Measurements from ENCODE around the gene TRIM41. TPM values are rescaled to one million over a fixed set of nuclear protein-coding genes. Genes with fewer than 3 reads are reported as not detected.

Gene TRIM41
- total RNA-seq, 2 experiments from 2014 or later, result 21.4 to 24.0 TPM

DNA sequence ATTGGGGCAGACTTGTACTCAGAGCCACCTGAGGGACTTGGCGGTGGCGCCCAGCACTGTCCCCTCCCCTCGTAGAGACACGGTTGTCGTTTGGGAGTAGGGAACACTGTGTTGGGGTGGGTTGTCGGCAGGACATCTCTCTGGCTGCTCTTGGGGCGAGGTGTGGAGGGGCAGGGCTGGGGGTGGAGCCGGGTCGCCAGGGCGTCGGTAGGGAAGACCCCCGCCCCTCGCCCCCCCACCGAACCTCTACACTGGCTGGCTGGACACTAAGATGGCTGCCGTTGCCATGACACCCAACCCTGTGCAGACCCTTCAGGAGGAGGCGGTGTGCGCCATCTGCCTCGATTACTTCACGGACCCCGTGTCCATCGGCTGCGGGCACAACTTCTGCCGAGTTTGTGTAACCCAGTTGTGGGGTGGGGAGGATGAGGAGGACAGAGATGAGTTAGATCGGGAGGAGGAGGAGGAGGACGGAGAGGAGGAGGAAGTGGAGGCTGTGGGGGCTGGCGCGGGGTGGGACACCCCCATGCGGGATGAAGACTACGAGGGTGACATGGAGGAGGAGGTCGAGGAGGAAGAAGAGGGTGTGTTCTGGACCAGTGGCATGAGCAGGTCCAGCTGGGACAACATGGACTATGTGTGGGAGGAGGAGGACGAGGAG, 778 bp downstream of the TRIM41 start:
- Mint-ChIP-seq H3K4me1 (ENCODE audit: low read depth) (peaks cover 48% of the 10 kb centered on the region), H3K27me3 (peaks cover 21% of the 10 kb centered on the region), H3K36me3 (ENCODE audit: low read depth) (peaks cover 38% of the 10 kb centered on the region), H3K27ac (peak overlapping the region; percentile 99), H3K4me3 (peak overlapping the region; percentile 96), H3K9me3 (no peaks in the 10 kb centered on the region)
- Histone ChIP-seq H3K4me1 (ENCODE audit: insufficient read depth, low read length) (peaks cover 58% of the 10 kb centered on the region), H3K9me3 (ENCODE audit: control insufficient read depth in 1 of 2, insufficient read depth in 1 of 2, low read length in 2 of 2) (no peaks in the 10 kb centered on the region), H3K27ac (ENCODE audit: low read depth in 1 of 2, low read length in 2 of 2) (peak overlapping the region; percentile 97 to 99), H3K4me3 (ENCODE audit: low read length) (peak overlapping the region; percentile 80), H3K36me3 (ENCODE audit: insufficient read depth, low read length) (peaks cover 4% of the 10 kb centered on the region), H3K27me3 (ENCODE audit: control insufficient read depth in 1 of 2, insufficient read depth in 2 of 2, low read length in 2 of 2) (no peaks in the 10 kb centered on the region)
- no peak for ATAC-seq (ENCODE audit: poor library complexity)
- intact Hi-C loops (cut with DNase I, micrococcal nuclease), result loop anchor here (1.0 to 2.0 kb wide), 3 partner anchors 17 to 37 kb away; partner anchors contain the start of gene TRIM52 (in 2 of the 2)
- DNase-seq, result peak in 3 of 14 experiments; percentile 22 to 77 (median 65)
- TF ChIP-seq, protein P1, sequence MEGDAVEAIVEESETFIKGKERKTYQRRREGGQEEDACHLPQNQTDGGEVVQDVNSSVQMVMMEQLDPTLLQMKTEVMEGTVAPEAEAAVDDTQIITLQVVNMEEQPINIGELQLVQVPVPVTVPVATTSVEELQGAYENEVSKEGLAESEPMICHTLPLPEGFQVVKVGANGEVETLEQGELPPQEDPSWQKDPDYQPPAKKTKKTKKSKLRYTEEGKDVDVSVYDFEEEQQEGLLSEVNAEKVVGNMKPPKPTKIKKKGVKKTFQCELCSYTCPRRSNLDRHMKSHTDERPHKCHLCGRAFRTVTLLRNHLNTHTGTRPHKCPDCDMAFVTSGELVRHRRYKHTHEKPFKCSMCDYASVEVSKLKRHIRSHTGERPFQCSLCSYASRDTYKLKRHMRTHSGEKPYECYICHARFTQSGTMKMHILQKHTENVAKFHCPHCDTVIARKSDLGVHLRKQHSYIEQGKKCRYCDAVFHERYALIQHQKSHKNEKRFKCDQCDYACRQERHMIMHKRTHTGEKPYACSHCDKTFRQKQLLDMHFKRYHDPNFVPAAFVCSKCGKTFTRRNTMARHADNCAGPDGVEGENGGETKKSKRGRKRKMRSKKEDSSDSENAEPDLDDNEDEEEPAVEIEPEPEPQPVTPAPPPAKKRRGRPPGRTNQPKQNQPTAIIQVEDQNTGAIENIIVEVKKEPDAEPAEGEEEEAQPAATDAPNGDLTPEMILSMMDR (IDR thresholded peaks at IDR 0.05), result no peak
- ChIA-PET POLR2A (interaction anchor here (0.6 to 5.8 kb wide), 17 partner anchors 9 to 419 kb away, joined by 3 to 187 read pairs (median 6); partner anchors contain the start of genes RACK1, TRIM52 and TRIM7), CTCF (interaction anchor here (0.6 to 2.5 kb wide), 5 partner anchors 16 to 39 kb away, joined by 3 to 14 read pairs (median 3); partner anchors contain the start of gene TRIM52)

DNA sequence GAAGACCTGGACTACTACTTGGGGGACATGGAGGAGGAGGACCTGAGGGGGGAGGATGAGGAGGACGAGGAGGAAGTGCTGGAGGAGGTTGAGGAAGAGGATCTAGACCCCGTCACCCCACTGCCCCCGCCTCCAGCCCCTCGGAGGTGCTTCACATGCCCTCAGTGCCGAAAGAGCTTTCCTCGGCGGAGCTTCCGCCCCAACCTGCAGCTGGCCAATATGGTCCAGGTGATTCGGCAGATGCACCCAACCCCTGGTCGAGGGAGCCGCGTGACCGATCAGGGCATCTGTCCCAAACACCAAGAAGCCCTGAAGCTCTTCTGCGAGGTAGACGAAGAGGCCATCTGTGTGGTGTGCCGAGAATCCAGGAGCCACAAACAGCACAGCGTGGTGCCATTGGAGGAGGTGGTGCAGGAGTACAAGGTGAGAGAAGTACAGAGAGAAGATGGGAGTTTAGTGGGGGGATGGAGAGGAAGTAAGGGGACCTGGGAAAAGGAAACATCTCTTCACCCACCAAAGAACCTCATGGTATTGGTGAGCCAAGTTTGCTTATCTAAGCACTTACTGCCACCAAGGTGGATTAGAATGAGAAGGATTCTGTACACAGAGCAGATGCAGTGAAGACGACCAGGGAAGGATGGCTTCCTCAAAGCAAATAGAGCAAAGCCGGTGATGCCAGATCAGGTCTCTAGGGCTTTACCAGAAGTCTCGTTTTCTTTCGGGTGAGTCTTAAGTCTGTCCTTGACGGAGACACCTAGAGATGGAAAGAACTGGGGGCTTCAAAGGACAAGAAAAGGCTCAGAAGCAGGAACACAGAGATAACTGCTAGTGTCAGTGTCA, 1.5 kb downstream of the TRIM41 start:
- POLR2A ChIA-PET, result interaction anchor here (1.1 to 5.8 kb wide), 9 partner anchors 8 to 414 kb away, joined by 3 to 187 read pairs (median 39); partner anchors contain the start of genes RACK1, TRIM52 and TRIM7
- Mint-ChIP-seq H3K4me1 (ENCODE audit: low read depth) (peaks cover 56% of the 10 kb centered on the region), H3K27me3 (peaks cover 21% of the 10 kb centered on the region), H3K4me3 (peak overlapping the region; percentile 96), H3K27ac (peak overlapping the region; percentile 99), H3K36me3 (ENCODE audit: low read depth) (peaks cover 45% of the 10 kb centered on the region), H3K9me3 (no peaks in the 10 kb centered on the region)
- Histone ChIP-seq H3K36me3 (ENCODE audit: insufficient read depth, low read length) (peaks cover 12% of the 10 kb centered on the region), H3K4me1 (ENCODE audit: insufficient read depth, low read length) (peaks cover 61% of the 10 kb centered on the region), H3K27me3 (ENCODE audit: control insufficient read depth in 1 of 2, insufficient read depth in 2 of 2, low read length in 2 of 2) (no peaks in the 10 kb centered on the region), H3K9me3 (ENCODE audit: control insufficient read depth in 1 of 2, insufficient read depth in 1 of 2, low read length in 2 of 2) (no peaks in the 10 kb centered on the region), H3K27ac (ENCODE audit: low read depth in 1 of 2, low read length in 2 of 2) (peak overlapping the region; percentile 97 to 99), H3K4me3 (ENCODE audit: low read length) (peak overlapping the region; percentile 80)
- ATAC-seq (ENCODE audit: poor library complexity) (no peak), DNase-seq (peak in 8 of 14 experiments; percentile 23 to 65 (median 47))
- TF ChIP-seq, protein P1 (IDR thresholded peaks at IDR 0.05), result no peak
- CTCF ChIA-PET, result interaction anchor here (1.0 to 1.6 kb wide), 2 partner anchors 17 to 20 kb away, joined by 3 to 4 read pairs; no protein-coding TSS in a partner anchor
- intact Hi-C loops (cut with DNase I, micrococcal nuclease), result loop anchor here in 1 of 2 experiments (1.0 kb wide), 1 partner anchor 18 kb away; no protein-coding TSS in a partner anchor

DNA sequence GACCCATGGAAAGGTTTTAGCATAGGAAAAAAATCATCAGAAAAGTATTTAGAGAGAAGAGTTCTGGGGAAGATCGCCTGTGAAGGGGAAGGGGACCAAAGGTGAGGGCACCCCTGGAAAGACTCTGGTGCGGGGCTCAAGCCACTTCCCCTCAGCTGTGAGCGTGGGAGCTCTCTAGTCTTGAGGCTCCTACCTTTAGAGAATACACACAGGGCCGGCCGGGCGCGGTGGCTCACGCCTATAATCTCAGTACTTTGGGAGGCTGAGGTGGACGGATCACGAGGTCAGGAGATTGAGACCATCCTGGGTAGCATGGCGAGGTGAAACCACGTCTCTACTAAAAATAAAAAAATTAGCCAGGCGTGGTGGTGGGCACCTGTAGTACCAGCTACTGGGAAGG, 6.9 kb downstream of the TRIM41 start:
- ATAC-seq (ENCODE audit: poor library complexity), result no peak
- POLR2A ChIA-PET, result interaction anchor here (0.7 to 1.4 kb wide), 5 partner anchors 13 to 32 kb away, joined by 3 to 5 read pairs (median 4); partner anchors contain the start of gene RACK1

More for the DNA sequence above, 6.9 kb downstream of the TRIM41 start:
- no peak overlapping the region for H3K4me3 ChIP-seq (ENCODE audit: low read length)
- peaks cover 61% of the 10 kb centered on the region for H3K36me3 ChIP-seq (ENCODE audit: insufficient read depth, low read length)
- Mint-ChIP-seq H3K27me3 (no peaks in the 10 kb centered on the region), H3K27ac (peak overlapping the region; percentile 63), H3K36me3 (ENCODE audit: low read depth) (peaks cover 53% of the 10 kb centered on the region), H3K4me1 (ENCODE audit: low read depth) (peaks cover 41% of the 10 kb centered on the region), H3K4me3 (no peak overlapping the region), H3K9me3 (no peaks in the 10 kb centered on the region)
- TF ChIP-seq, protein P1 (IDR thresholded peaks at IDR 0.05), result no peak
- no peak for DNase-seq
- CTCF ChIA-PET, result no interaction called here
- no peak overlapping the region for H3K27ac ChIP-seq (ENCODE audit: low read depth in 1 of 2, low read length in 2 of 2)
- H3K9me3 ChIP-seq (ENCODE audit: control insufficient read depth in 1 of 2, insufficient read depth in 1 of 2, low read length in 2 of 2), result no peaks in the 10 kb centered on the region
- intact Hi-C loops (cut with DNase I, micrococcal nuclease), result no loop called here
- H3K27me3 ChIP-seq (ENCODE audit: control insufficient read depth in 1 of 2, insufficient read depth in 2 of 2, low read length in 2 of 2), result no peaks in the 10 kb centered on the region
- H3K4me1 ChIP-seq (ENCODE audit: insufficient read depth, low read length), result peaks cover 26% of the 10 kb centered on the region
